ENCODE measurements around the gene DYNLT5.
A peak's percentile ranks its signal among the peaks of the same experiment; 100 is the strongest.

The DYNLT5 gene

DNA sequence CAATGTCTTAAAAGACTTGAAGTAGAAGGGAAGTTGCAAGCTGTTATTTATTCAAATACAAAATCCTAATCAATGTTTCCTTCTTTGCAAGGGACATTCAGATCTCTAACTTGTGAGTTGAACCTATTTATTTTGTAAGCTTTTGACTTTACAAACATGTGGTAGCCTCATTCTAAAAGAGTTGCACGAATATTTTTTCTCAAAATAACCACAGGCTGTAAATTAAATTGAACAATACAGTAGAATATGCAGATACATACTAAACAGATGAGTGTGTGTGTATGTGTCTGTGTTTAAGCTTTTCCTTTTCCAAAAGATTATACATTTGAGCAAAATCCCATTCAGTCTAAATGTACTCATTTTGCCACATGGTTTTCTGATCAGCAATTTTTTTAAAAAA is 4.8 kb upstream of the DYNLT5 start:
- ATAC-seq, result peak; percentile 35; the same call in 1 of the 3 replicates

GRCh38 chr1:66750577-66750976 is 1.7 kb upstream of the DYNLT5 start:
- no peak for ATAC-seq
- no peak for TF ChIP-seq ESRRG (CRISPR knock-in tag; IDR thresholded peaks at IDR 0.05)
- TF ChIP-seq, protein P1, sequence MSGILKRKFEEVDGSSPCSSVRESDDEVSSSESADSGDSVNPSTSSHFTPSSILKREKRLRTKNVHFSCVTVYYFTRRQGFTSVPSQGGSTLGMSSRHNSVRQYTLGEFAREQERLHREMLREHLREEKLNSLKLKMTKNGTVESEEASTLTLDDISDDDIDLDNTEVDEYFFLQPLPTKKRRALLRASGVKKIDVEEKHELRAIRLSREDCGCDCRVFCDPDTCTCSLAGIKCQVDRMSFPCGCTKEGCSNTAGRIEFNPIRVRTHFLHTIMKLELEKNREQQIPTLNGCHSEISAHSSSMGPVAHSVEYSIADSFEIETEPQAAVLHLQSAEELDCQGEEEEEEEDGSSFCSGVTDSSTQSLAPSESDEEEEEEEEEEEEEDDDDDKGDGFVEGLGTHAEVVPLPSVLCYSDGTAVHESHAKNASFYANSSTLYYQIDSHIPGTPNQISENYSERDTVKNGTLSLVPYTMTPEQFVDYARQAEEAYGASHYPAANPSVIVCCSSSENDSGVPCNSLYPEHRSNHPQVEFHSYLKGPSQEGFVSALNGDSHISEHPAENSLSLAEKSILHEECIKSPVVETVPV (CRISPR knock-in tag; IDR thresholded peaks at IDR 0.05), result no peak
- TF ChIP-seq ARNTL (CRISPR knock-in tag; IDR thresholded peaks at IDR 0.05; ENCODE audit: borderline replicate concordance, low read depth), result no peak
- no peak for TF ChIP-seq ZFP3 (CRISPR knock-in tag; IDR thresholded peaks at IDR 0.05)
- no peak for TF ChIP-seq POU6F1 (CRISPR knock-in tag; IDR thresholded peaks at IDR 0.05; ENCODE audit: borderline replicate concordance, low read depth)

More for the DNA sequence above, 4.8 kb upstream of the DYNLT5 start:
- TF ChIP-seq ISL1 (CRISPR knock-in tag; IDR thresholded peaks at IDR 0.05), result no peak
- TF ChIP-seq SNAI2 (CRISPR knock-in tag; IDR thresholded peaks at IDR 0.05), result no peak
- no peak for TF ChIP-seq CSDC2 (CRISPR knock-in tag; IDR thresholded peaks at IDR 0.05)
- no peak for TF ChIP-seq RARB (CRISPR knock-in tag; IDR thresholded peaks at IDR 0.05)
- TF ChIP-seq ZNF70 (CRISPR knock-in tag; IDR thresholded peaks at IDR 0.05), result no peak
- no peak for TF ChIP-seq PPARA (CRISPR knock-in tag; IDR thresholded peaks at IDR 0.05; ENCODE audit: borderline replicate concordance)

DNA sequence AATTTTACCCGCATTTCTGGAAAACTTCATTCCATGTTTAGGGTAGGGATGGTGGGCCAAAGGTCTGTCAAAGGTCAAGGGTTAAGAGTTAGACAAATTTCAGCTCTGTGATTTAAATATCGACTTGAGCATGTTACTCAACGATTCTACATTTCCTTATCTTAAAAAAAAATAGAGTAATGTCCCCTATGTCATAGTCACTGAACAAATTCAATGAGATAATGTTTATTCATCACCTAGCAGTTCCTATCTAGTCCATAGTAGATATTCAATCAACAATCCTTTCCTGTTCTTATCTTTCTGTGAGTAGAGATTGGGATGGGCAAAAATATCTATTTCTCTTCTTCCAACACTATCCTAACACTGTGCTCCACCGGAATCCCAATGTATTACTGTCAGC is 1.1 kb upstream of the DYNLT5 start:
- no peak for ATAC-seq
- TF ChIP-seq CSDC2 (CRISPR knock-in tag; IDR thresholded peaks at IDR 0.05), result no peak

- ATAC-seq, result peak; percentile 20; the same call in 1 of the 3 replicates
- no peak for TF ChIP-seq ARNTL (CRISPR knock-in tag; IDR thresholded peaks at IDR 0.05; ENCODE audit: borderline replicate concordance, low read depth)
- no peak for TF ChIP-seq ZNF565 (CRISPR knock-in tag; conservative IDR thresholded peaks at IDR 0.05; ENCODE audit: low read depth)
- TF ChIP-seq GLIS3 (CRISPR knock-in tag; IDR thresholded peaks at IDR 0.05), result no peak
- no peak for TF ChIP-seq BACH2 (CRISPR knock-in tag; IDR thresholded peaks at IDR 0.05; ENCODE audit: borderline replicate concordance)
These were observed 562 bp downstream of the DYNLT5 start for GRCh38 chr1:66752671-66753371.

GRCh38 chr1:66757722-66758240 is 5.5 kb downstream of the DYNLT5 start:
- ATAC-seq, result no peak; the same call in 2 of the 3 replicates
- TF ChIP-seq, protein P2, sequence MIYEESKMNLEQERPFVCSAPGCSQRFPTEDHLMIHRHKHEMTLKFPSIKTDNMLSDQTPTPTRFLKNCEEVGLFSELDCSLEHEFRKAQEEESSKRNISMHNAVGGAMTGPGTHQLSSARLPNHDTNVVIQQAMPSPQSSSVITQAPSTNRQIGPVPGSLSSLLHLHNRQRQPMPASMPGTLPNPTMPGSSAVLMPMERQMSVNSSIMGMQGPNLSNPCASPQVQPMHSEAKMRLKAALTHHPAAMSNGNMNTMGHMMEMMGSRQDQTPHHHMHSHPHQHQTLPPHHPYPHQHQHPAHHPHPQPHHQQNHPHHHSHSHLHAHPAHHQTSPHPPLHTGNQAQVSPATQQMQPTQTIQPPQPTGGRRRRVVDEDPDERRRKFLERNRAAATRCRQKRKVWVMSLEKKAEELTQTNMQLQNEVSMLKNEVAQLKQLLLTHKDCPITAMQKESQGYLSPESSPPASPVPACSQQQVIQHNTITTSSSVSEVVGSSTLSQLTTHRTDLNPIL (CRISPR knock-in tag; IDR thresholded peaks at IDR 0.05; ENCODE audit: low read depth), result no peak
- TF ChIP-seq ZNF70 (CRISPR knock-in tag; IDR thresholded peaks at IDR 0.05), result no peak
- no peak for TF ChIP-seq ZNF565 (CRISPR knock-in tag; conservative IDR thresholded peaks at IDR 0.05; ENCODE audit: low read depth)
- no peak for TF ChIP-seq RARB (CRISPR knock-in tag; IDR thresholded peaks at IDR 0.05)
- TF ChIP-seq ZFP3 (CRISPR knock-in tag; IDR thresholded peaks at IDR 0.05), result no peak
- TF ChIP-seq, protein P1 (CRISPR knock-in tag; IDR thresholded peaks at IDR 0.05), result no peak
- TF ChIP-seq ISL1 (CRISPR knock-in tag; IDR thresholded peaks at IDR 0.05), result no peak
- TF ChIP-seq BACH2 (CRISPR knock-in tag; IDR thresholded peaks at IDR 0.05; ENCODE audit: borderline replicate concordance), result no peak
- TF ChIP-seq ZFP30 (CRISPR knock-in tag; IDR thresholded peaks at IDR 0.05), result no peak
- TF ChIP-seq TCF4 (CRISPR knock-in tag; IDR thresholded peaks at IDR 0.05; ENCODE audit: borderline replicate concordance), result no peak

DNA sequence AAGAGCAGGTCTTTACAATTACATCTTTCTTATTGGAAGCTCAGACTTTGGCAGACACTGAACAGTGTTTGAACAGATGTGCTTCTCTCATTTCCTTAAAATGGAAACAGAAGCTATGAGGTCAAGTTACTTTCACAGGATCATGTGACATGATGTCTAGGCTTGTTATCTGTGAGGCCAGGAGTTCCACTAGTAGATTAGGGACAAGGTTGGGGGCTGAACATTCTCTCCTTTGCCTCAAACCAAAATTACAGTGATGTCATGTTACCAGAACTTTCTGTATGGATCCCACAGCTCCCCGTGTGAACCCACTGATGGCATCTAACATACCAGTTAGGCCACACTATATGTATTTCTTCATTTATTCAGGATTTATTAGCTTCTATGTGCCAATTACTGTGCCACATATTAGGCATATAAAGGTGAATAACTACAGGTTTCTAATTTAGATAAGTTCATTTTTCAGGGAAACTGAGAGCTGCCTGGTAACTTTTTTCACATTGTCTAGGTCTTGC is 6.0 kb downstream of the DYNLT5 start:
- ATAC-seq, result peak; percentile 44; the same call in 1 of the 3 replicates
- no peak for TF ChIP-seq TCF4 (CRISPR knock-in tag; IDR thresholded peaks at IDR 0.05; ENCODE audit: borderline replicate concordance)
- TF ChIP-seq POU6F1 (CRISPR knock-in tag; IDR thresholded peaks at IDR 0.05; ENCODE audit: borderline replicate concordance, low read depth), result no peak
- TF ChIP-seq, protein P2 (CRISPR knock-in tag; IDR thresholded peaks at IDR 0.05; ENCODE audit: low read depth), result no peak
- TF ChIP-seq, protein P3, sequence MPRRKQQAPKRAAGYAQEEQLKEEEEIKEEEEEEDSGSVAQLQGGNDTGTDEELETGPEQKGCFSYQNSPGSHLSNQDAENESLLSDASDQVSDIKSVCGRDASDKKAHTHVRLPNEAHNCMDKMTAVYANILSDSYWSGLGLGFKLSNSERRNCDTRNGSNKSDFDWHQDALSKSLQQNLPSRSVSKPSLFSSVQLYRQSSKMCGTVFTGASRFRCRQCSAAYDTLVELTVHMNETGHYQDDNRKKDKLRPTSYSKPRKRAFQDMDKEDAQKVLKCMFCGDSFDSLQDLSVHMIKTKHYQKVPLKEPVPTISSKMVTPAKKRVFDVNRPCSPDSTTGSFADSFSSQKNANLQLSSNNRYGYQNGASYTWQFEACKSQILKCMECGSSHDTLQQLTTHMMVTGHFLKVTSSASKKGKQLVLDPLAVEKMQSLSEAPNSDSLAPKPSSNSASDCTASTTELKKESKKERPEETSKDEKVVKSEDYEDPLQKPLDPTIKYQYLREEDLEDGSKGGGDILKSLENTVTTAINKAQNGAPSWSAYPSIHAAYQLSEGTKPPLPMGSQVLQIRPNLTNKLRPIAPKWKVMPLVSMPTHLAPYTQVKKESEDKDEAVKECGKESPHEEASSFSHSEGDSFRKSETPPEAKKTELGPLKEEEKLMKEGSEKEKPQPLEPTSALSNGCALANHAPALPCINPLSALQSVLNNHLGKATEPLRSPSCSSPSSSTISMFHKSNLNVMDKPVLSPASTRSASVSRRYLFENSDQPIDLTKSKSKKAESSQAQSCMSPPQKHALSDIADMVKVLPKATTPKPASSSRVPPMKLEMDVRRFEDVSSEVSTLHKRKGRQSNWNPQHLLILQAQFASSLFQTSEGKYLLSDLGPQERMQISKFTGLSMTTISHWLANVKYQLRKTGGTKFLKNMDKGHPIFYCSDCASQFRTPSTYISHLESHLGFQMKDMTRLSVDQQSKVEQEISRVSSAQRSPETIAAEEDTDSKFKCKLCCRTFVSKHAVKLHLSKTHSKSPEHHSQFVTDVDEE (CRISPR knock-in tag; IDR thresholded peaks at IDR 0.05), result no peak
- no peak for TF ChIP-seq ISL1 (CRISPR knock-in tag; IDR thresholded peaks at IDR 0.05)
- TF ChIP-seq GLIS3 (CRISPR knock-in tag; IDR thresholded peaks at IDR 0.05), result no peak

All from SK-N-SH treated with all-trans-retinoic acid at 6 μM for 48 hours (cell line).